ENCODE data around the gene SGMS1.

DNA sequence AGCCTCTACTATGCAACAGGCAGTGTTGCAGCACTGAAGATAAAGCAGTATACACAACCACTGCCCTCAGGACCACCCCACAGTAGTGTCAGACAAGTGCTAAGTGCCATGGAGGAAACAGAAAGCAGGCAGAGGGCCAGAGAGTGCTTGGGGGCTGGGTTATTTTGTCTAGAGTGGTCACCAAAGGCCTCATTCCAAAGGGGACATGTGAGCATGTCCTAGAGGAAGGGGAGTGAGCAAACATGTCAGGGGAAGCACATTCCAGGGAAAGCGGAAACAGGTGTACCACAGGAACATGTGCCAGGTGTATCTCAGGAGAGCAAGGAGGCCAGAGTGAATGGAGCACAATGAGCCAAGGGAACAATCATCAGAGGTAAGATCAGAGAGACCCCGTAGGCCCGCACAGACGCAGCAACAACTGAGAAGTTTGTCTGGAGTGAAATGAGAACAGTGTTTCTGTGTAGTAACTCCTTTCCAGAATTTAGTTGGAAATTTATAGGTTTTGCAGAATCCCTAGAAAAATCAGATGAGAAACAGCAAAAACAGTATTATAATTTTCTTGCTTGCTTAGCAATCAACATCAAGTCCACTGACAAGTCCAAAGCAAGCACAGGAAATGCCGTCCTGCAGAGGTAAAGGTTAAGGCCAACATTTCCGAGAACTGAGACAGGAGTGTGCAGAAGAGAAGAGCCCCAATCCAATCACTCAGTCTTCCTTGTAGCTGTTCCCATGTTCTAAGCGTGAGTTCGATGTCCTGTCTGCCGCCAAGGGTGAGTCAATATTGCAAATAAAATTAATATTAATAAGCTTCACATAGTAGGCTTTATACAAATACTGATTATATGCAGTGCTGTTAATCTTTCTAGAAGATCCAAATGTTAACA lies 67.3 kb downstream of the SGMS1 start:
- TF ChIP-seq POLR2A (IDR thresholded peaks at IDR 0.05) (no peak), EP300 (IDR thresholded peaks at IDR 0.05) (no peak)
- TF ChIP-seq, protein P1, sequence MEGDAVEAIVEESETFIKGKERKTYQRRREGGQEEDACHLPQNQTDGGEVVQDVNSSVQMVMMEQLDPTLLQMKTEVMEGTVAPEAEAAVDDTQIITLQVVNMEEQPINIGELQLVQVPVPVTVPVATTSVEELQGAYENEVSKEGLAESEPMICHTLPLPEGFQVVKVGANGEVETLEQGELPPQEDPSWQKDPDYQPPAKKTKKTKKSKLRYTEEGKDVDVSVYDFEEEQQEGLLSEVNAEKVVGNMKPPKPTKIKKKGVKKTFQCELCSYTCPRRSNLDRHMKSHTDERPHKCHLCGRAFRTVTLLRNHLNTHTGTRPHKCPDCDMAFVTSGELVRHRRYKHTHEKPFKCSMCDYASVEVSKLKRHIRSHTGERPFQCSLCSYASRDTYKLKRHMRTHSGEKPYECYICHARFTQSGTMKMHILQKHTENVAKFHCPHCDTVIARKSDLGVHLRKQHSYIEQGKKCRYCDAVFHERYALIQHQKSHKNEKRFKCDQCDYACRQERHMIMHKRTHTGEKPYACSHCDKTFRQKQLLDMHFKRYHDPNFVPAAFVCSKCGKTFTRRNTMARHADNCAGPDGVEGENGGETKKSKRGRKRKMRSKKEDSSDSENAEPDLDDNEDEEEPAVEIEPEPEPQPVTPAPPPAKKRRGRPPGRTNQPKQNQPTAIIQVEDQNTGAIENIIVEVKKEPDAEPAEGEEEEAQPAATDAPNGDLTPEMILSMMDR (IDR thresholded peaks at IDR 0.05), result no peak
